B cell (primary cell): Measurements from ENCODE around the gene RNPEPL1.

ENCODE experiments used
- CTCF ChIP-seq: fragments of 200-600 bp; IDR thresholded peaks from one replicate; pipeline ENCODE4 v1.8.0; 2022; ENCODE audit warnings: antibody characterized with exemption, mild to moderate bottlenecking
- EZH2 ChIP-seq: IDR thresholded peaks from 2 replicates; pipeline ENCODE4 v1.6.1; 2012; ENCODE audit warnings: borderline replicate concordance, low read depth, mild to moderate bottlenecking, moderate library complexity, low read length; ENCODE audit not compliant: insufficient read depth, poor library complexity, severe bottlenecking

- TF ChIP-seq EZH2 (no peak), CTCF (no peak)
Observed at GRCh38 chr2:240578110-240578450, 9.8 kb downstream of the RNPEPL1 start.
